HCT116 (cell line): ENCODE data around the gene SNHG17. TPM values are rescaled to one million over a fixed set of nuclear protein-coding genes. Genes with fewer than 3 reads are reported as not detected.
"Not testable (repeated sequence)": the region's sequence is repeated elsewhere in the genome, so short reads cannot be mapped to it uniquely, and the experiment has no call there.

Source experiments
- ATAC-seq: fragments of 200-7000 bp; cut with Tn5 transposase; 2 replicates; pipeline ENCODE4 v1.9.1; 2020; ENCODE audit warnings: mild to moderate bottlenecking, moderate library complexity
- BruUV-seq: library from RNA; stranded (reverse); fragments of 400-500 nt; replicated peaks from 2 replicates; lab custom pipeline; 2021; lab: Mats Ljungman, UMichigan
- CTCF ChIA-PET: fragments of 300-600 bp; sonication (Branson Sonifier 250); formaldehyde crosslinking; loops from one replicate; lab custom pipeline; 2021; ENCODE audit warnings: antibody characterized with exemption; lab: Charles Lee
- POLR2A ChIA-PET: fragments of 300-600, 350-600 bp; sonication (Branson Sonifier 250); formaldehyde crosslinking; loops from one replicate; lab custom pipeline; 2021; ENCODE audit warnings: antibody characterized with exemption; lab: Charles Lee
- RAD21 ChIA-PET, 2 experiments: fragments of 300-600 bp; sonication (Branson Sonifier 250); formaldehyde crosslinking; loops; one replicate each; lab custom pipeline; 2023; ENCODE audit warnings: low total read pairs in 2 of 2; ENCODE audit not compliant: uncharacterized antibody in 2 of 2, unreplicated experiment in 2 of 2, low non-redundant PET in 1 of 2; lab: Charles Lee
- DNase-seq: peaks from one replicate; pipeline ENCODE4 v3.0.0-alpha.2; 2010; ENCODE audit warnings: low read depth, low spot score
- H2AFZ ChIP-seq: fragments of 200-600 bp; shearing (Covaris generic), sonication (generic); 2 replicates; pipeline ENCODE4 v1.6.1; 2017; ENCODE audit warnings: low read depth, mixed run types, mixed read lengths, antibody characterized with exemption, low read length; ENCODE audit not compliant: poor library complexity, severe bottlenecking
- H3K27ac ChIP-seq: 2 replicates; pipeline ENCODE4 v1.5.1; 2012; ENCODE audit warnings: low read depth, low read length
- H3K27me3 ChIP-seq: fragments of 200-600 bp; sonication (generic); 2 replicates; pipeline ENCODE4 v1.6.1; 2016; ENCODE audit warnings: mixed run types, low read length, mixed read lengths; ENCODE audit not compliant: insufficient read depth
- H3K36me3 ChIP-seq, 2 experiments: fragments of 200-500 bp in 1 of 2; fragments of 200-600 bp in 1 of 2; sonication (Bioruptor generic) in 1 of 2; sonication (generic) in 1 of 2; 2 replicates each; pipeline versions ENCODE4 v1.5.1 to v1.6.1; 2014 to 2016; ENCODE audit warnings: low read length in 2 of 2, inconsistent platforms in 1 of 2, mixed read lengths in 1 of 2, mixed run types in 1 of 2; ENCODE audit not compliant: insufficient read depth in 2 of 2, control insufficient read depth in 1 of 2
- H3K4me1 ChIP-seq, 2 experiments: fragments of 200-600 bp in 1 of 2; sonication (generic) in 1 of 2; 2 replicates each; pipeline versions ENCODE4 v1.5.1 to v1.6.1; 2012 to 2017; ENCODE audit warnings: low read length in 2 of 2, inconsistent platforms in 1 of 2, mild to moderate bottlenecking in 1 of 2, mixed read lengths in 1 of 2, mixed run types in 1 of 2, moderate library complexity in 1 of 2; ENCODE audit not compliant: insufficient read depth in 2 of 2, control insufficient read depth in 1 of 2
- H3K4me2 ChIP-seq: fragments of 200-600 bp; sonication (generic); 2 replicates; pipeline ENCODE4 v1.6.1; 2017; ENCODE audit warnings: mixed run types, low read length, mixed read lengths
- H3K4me3 ChIP-seq, 2 experiments: fragments of 200-600 bp in 1 of 2; sonication (generic) in 1 of 2; replicated peaks in 1 of 2; 2 replicates each; pipeline ENCODE4 v1.5.1; 2011 to 2016; ENCODE audit warnings: low read length in 2 of 2, control low read depth in 1 of 2, low read depth in 1 of 2, mild to moderate bottlenecking in 1 of 2, mixed read lengths in 1 of 2, mixed run types in 1 of 2
- H3K79me2 ChIP-seq: fragments of 200-600 bp; sonication (generic); 2 replicates; pipeline ENCODE4 v1.6.1; 2017; ENCODE audit warnings: mild to moderate bottlenecking, mixed run types, low read length, moderate library complexity, mixed read lengths; ENCODE audit not compliant: insufficient read depth
- H3K9ac ChIP-seq: fragments of 200-600 bp; sonication (generic); 2 replicates; pipeline ENCODE4 v1.6.1; 2016; ENCODE audit warnings: low read length, mixed read lengths
- H3K9me2 ChIP-seq: fragments of 200-600 bp; sonication (generic), shearing (Covaris generic); 2 replicates; pipeline ENCODE4 v1.6.1; 2017; ENCODE audit warnings: mixed run types, mild to moderate bottlenecking, moderate library complexity; ENCODE audit not compliant: insufficient read depth
- H3K9me3 ChIP-seq, 2 experiments: fragments of 200-500 bp in 1 of 2; fragments of 200-600 bp in 1 of 2; sonication (Bioruptor generic) in 1 of 2; sonication (generic) in 1 of 2; 2 replicates each; pipeline ENCODE4 v1.6.1; 2014 to 2017; ENCODE audit warnings: low read length in 2 of 2, mixed read lengths in 2 of 2, inconsistent platforms in 1 of 2, low read depth in 1 of 2, mild to moderate bottlenecking in 1 of 2, mixed run types in 1 of 2, moderate library complexity in 1 of 2; ENCODE audit not compliant: control insufficient read depth in 1 of 2, insufficient read depth in 1 of 2
- H4K20me1 ChIP-seq: fragments of 200-600 bp; sonication (generic), shearing (Covaris generic); 2 replicates; pipeline ENCODE4 v1.6.1; 2017; ENCODE audit warnings: mixed run types, mild to moderate bottlenecking, moderate library complexity; ENCODE audit not compliant: insufficient read depth
- EGR1 ChIP-seq: IDR thresholded peaks from 2 replicates; pipeline ENCODE4 v1.6.1; 2012; ENCODE audit warnings: low read depth
- ELF1 ChIP-seq: IDR thresholded peaks from 2 replicates; pipeline ENCODE4 v1.6.1; 2012; ENCODE audit warnings: low read depth, borderline replicate concordance
- EZH2 ChIP-seq: fragments of 200-600 bp; sonication (generic); IDR thresholded peaks from 2 replicates; pipeline ENCODE4 v1.6.1; 2017; ENCODE audit warnings: antibody characterized with exemption, mixed run types
- POLR2A ChIP-seq: IDR thresholded peaks from 2 replicates; pipeline ENCODE4 v1.7.0; 2011; ENCODE audit warnings: borderline replicate concordance; ENCODE audit not compliant: insufficient read depth, insufficient read length; ENCODE audit errors: extremely low read depth
- SIN3A ChIP-seq: IDR thresholded peaks from 2 replicates; pipeline ENCODE4 v1.6.1; 2012; ENCODE audit warnings: low read depth
- YY1 ChIP-seq: IDR thresholded peaks from 2 replicates; pipeline ENCODE4 v1.6.1; 2011; ENCODE audit warnings: low read length, low read depth, moderate library complexity, mild to moderate bottlenecking; ENCODE audit not compliant: insufficient replicate concordance; ENCODE audit errors: extremely low read depth
- intact Hi-C: fragments of 100-400 bp; cut with micrococcal nuclease; formaldehyde crosslinking; loops from 2 replicates; pipeline ENCODE4 v1.10.0; 2022
- total RNA-seq: library from RNA; stranded (reverse); gene quantifications from one replicate; pipeline ENCODE4 v1.2.1, GENCODE V29; 2021; ENCODE audit not compliant: unreplicated experiment
- TF ChIP-seq, protein P1 (sequence below): IDR thresholded peaks from 2 replicates; pipeline ENCODE4 v1.6.1; 2012
- TF ChIP-seq, protein P2 (sequence below): IDR thresholded peaks from 2 replicates; pipeline ENCODE4 v1.6.1; 2012
- TF ChIP-seq, protein P3 (sequence below): IDR thresholded peaks from 2 replicates; pipeline ENCODE4 v1.6.1; 2011; ENCODE audit warnings: mild to moderate bottlenecking, low read length, moderate library complexity; ENCODE audit not compliant: insufficient replicate concordance; ENCODE audit errors: extremely low read depth

Gene SNHG17
- total RNA-seq, 1 experiment from 2014 or later = 65.7 TPM

DNA sequence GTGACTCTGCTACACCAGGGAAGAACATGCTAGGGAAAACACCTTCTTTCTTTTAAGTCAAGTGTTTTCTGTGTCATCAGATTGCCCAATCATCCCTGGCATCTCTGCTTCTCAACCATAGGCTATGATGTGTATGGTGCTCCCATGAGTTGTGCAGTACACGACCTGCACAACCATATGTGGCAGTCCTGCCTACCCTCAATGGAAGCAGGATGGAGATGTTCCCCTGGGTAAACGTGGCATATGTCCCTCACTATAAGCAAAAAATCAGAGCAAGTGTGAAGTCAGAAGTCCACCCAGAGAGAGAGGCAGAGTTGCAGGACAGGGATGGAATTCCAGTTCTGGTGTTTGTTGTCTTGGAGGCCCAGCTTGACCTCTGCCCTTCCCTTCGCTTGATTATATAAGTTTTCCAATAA, 10.3 kb upstream of the SNHG17 start:
- peaks cover 5 to 26% of the 10 kb centered on the region in 2 experiments; a peak in 3 of 4 replicates for H3K4me1 ChIP-seq
- ATAC-seq (no peak), DNase-seq (no peak)
- H3K9ac ChIP-seq = no peak overlapping the region
- H3K9me2 ChIP-seq = no peaks in the 10 kb centered on the region
- ChIA-PET RAD21 (no interaction called here), CTCF (interaction anchor here (1.3 kb wide), 1 partner anchor 27 kb away, joined by 14 read pairs; the partner anchor contains the start of gene RALGAPB), POLR2A (interaction anchor here (3.7 kb wide), 1 partner anchor 11 kb away, joined by 27 read pairs; the partner anchor contains the start of gene SNHG17)
- H3K9me3 ChIP-seq = no peaks in the 10 kb centered on the region
- peaks cover 7% of the 10 kb centered on the region for H3K79me2 ChIP-seq
- no peaks in the 10 kb centered on the region for H3K27me3 ChIP-seq
- H3K36me3 ChIP-seq = peaks cover 0 to 3% of the 10 kb centered on the region in 2 experiments; a peak in 1 of 4 replicates
- H3K4me2 ChIP-seq = no peak overlapping the region
- intact Hi-C loops = no loop called here
- H4K20me1 ChIP-seq = no peaks in the 10 kb centered on the region
- no peak overlapping the region for H3K4me3 ChIP-seq
- TF ChIP-seq SIN3A = no peak
- no peak for TF ChIP-seq YY1
- TF ChIP-seq, protein P1, sequence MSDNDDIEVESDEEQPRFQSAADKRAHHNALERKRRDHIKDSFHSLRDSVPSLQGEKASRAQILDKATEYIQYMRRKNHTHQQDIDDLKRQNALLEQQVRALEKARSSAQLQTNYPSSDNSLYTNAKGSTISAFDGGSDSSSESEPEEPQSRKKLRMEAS = no peak
- H2AFZ ChIP-seq = no peak overlapping the region
- H3K27ac ChIP-seq = no peak overlapping the region
- BruUV-seq = no TSS peak

DNA sequence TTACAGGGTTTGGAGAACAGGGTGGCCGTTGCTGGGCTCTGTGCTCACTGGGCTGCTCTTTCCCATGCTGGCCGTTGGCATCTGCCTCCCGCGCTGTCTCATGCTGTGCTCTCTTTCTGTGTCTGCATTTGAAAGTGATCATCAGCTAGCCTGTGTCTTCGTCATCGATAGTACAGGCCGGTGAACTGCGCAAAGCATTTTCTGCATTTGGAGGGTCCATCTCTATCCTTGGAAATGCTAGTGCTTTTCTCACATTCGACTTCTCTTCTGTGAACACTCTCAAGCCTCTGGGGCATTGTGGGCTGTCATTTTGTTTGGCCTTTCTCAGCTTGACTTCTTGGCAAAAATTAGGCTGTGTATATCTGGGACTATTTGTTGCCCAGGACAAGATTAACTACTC, 6.8 kb upstream of the SNHG17 start:
- Histone ChIP-seq H4K20me1 (no peaks in the 10 kb centered on the region), H3K9me2 (no peaks in the 10 kb centered on the region), H3K36me3 (no peaks in the 10 kb centered on the region), H3K9me3 (no peaks in the 10 kb centered on the region), H3K9ac (no peak overlapping the region), H3K4me1 (peaks cover 0 to 5% of the 10 kb centered on the region in 2 experiments; a peak in 1 of 4 replicates), H3K27ac (no peak overlapping the region), H3K79me2 (no peaks in the 10 kb centered on the region; the same call in 1 of the 2 replicates), H3K4me3 (no peak overlapping the region), H3K4me2 (no peak overlapping the region), H2AFZ (no peak overlapping the region), H3K27me3 (0 out of 2 replicates have a peak, but pooled peaks cover 3% of the 10 kb centered on the region)
- ChIA-PET RAD21 (no interaction called here), CTCF (no interaction called here), POLR2A (interaction anchor here (1.6 kb wide), 1 partner anchor 31 kb away, joined by 3 read pairs; the partner anchor contains the start of gene RALGAPB)
- no peak for DNase-seq
- no peak for ATAC-seq
- no TSS peak for BruUV-seq
- TF ChIP-seq SIN3A = no peak
- no peak for TF ChIP-seq ELF1
- TF ChIP-seq EGR1 = no peak
- TF ChIP-seq, protein P2, sequence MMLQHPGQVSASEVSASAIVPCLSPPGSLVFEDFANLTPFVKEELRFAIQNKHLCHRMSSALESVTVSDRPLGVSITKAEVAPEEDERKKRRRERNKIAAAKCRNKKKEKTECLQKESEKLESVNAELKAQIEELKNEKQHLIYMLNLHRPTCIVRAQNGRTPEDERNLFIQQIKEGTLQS = no peak
- TF ChIP-seq, protein P3, sequence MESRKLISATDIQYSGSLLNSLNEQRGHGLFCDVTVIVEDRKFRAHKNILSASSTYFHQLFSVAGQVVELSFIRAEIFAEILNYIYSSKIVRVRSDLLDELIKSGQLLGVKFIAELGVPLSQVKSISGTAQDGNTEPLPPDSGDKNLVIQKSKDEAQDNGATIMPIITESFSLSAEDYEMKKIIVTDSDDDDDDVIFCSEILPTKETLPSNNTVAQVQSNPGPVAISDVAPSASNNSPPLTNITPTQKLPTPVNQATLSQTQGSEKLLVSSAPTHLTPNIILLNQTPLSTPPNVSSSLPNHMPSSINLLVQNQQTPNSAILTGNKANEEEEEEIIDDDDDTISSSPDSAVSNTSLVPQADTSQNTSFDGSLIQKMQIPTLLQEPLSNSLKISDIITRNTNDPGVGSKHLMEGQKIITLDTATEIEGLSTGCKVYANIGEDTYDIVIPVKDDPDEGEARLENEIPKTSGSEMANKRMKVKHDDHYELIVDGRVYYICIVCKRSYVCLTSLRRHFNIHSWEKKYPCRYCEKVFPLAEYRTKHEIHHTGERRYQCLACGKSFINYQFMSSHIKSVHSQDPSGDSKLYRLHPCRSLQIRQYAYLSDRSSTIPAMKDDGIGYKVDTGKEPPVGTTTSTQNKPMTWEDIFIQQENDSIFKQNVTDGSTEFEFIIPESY = no peak
- no peak for TF ChIP-seq EZH2
- TF ChIP-seq POLR2A = no peak
- TF ChIP-seq, protein P1 = no peak
- no peak for TF ChIP-seq YY1
- intact Hi-C loops = no loop called here

DNA sequence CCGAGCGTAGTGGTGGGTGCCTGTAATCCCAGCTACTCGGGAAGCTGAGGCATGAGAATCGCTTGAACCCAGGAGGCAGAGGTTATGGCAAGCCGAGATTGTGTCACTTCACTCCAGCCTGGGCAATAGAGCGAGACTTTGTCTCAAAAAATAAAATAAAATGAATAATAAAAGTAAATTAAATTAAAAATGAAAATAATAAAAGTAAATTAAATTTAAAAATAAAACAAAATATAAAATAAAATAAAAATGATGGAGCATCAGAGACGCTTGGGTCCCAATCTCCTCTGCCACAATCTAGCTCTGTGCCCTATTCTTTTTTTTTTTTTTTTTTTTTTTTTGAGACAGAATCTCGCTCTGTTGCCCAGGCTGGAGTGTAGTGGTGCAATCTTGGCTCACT, 6.0 kb upstream of the SNHG17 start:
- POLR2A ChIA-PET, H3K27ac ChIP-seq, H3K9me3 ChIP-seq: not testable (repeated sequence)

More for the DNA sequence above, 6.0 kb upstream of the SNHG17 start:
- intact Hi-C loops, H3K27me3 ChIP-seq, H3K79me2 ChIP-seq, H3K36me3 ChIP-seq, RAD21 ChIA-PET, ATAC-seq, H3K4me2 ChIP-seq, H2AFZ ChIP-seq, BruUV-seq, H3K9ac ChIP-seq, CTCF ChIA-PET, H4K20me1 ChIP-seq, DNase-seq, H3K9me2 ChIP-seq, H3K4me3 ChIP-seq, H3K4me1 ChIP-seq: not testable (repeated sequence)
